H1 (cell line): ENCODE data around the gene BTAF1. TPM values are rescaled to one million over a fixed set of nuclear protein-coding genes. Genes with fewer than 3 reads are reported as not detected.

Source experiments
- KDM5A ChIP-seq: fragments of 200-600 bp; IDR thresholded peaks from 2 replicates; pipeline ENCODE4 v1.7.1; 2012; ENCODE audit warnings: mild to moderate bottlenecking, low read length, inconsistent platforms, mixed read lengths
- TBP ChIP-seq: IDR thresholded peaks from 2 replicates; pipeline ENCODE4 v1.6.1; 2011; ENCODE audit warnings: low read depth, low read length, improper control_type of control experiment
- polyA plus RNA-seq, 7 experiments: library from polyadenylated mRNA; depleted of rRNA in 3 of 7; stranded (reverse) in 5 of 7; unstranded in 2 of 7; fragments of >200 nt in 5 of 7; fragments of 200-250 nt in 2 of 7; gene quantifications; 1 replicate in 5 of 7; 2 replicates in 1 of 7; 4 replicates in 1 of 7; pipeline versions ENCODE4 v1.2.1 to v1.2.3, GENCODE V29; 2011 to 2013; ENCODE audit warnings: missing spikeins in 2 of 7, mixed read lengths in 2 of 7
- total RNA-seq: library from RNA; stranded (reverse); fragmentation: NEBNext Ultra II Directional; extraction: Animal tissue kit (Norgen Biotek cat#: 25700); gene quantifications from 2 replicates; pipeline ENCODE4 v1.2.1, GENCODE V29; 2021
- TF ChIP-seq, protein P1 (sequence below): IDR thresholded peaks from 2 replicates; pipeline ENCODE4 v1.6.1; 2012; ENCODE audit warnings: inconsistent platforms

Gene BTAF1
- total and polyA plus RNA-seq, 2 of the 8 experiments (the other 6 are each of a cell fraction or from before 2014, with no cell fraction given), result 24.5 to 39.1 TPM

DNA sequence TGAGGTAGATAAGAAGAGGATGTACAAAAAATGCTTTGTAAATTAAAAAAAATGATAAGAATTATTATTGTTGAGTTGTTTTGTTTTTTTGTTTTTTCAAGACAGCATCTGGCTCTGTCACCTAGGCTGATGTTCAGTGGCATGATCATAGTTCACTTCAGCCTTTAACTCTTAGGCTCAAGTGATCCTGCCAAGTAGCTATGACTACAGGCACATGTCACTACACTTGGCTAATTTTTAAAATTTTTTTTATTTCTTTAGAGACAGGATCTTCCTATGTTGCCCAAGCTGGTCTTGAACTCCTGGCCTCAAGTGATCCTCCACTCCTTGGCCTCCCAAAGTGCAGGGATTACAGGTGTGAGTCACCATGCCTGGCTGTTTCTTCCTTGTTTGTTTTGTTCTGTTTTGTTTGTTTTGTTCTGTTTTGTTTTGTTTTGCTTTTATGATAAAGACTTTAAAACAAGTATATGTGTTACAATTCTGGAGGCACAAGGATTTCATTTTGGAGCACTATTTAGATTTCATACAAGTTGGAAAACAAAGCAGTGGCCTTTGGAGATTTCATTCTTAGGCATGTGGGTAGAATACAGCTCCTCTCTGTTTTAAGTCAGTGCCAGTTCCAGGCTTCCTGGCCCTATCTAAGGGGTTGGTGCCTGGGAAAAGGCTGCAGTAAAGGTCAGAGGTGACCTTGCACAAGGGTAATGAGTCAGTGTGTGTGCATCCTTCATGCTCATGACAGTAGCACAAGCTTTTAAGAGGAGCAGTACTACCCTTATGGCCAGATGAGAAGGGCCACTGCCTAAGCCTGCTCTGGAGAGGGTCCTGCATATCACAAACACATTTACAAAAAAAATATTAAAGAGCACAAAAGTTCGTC lies 32.2 kb upstream of the BTAF1 start (continued):
- no peak for TF ChIP-seq KDM5A
- TF ChIP-seq, protein P1, sequence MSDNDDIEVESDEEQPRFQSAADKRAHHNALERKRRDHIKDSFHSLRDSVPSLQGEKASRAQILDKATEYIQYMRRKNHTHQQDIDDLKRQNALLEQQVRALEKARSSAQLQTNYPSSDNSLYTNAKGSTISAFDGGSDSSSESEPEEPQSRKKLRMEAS, result no peak
- TF ChIP-seq TBP, result no peak
